GM20000 (cell line): ENCODE results near the gene GTF3C1.

ENCODE experiments used
- DNase-seq: peaks from one replicate; pipeline ENCODE4 v3.0.0; 2012; ENCODE audit warnings: low spot score
- CTCF ChIP-seq: IDR thresholded peaks from 2 replicates; pipeline ENCODE4 v1.5.1; 2012; ENCODE audit warnings: mild to moderate bottlenecking, control low read depth; ENCODE audit errors: extremely low read depth, missing control alignments

The GTF3C1 gene

GRCh38 chr16:27486344-27486743, 63.4 kb downstream of the GTF3C1 start:
- TF ChIP-seq CTCF: no peak
- no peak for DNase-seq

GRCh38 chr16:27485811-27486210, 63.9 kb downstream of the GTF3C1 start:
- TF ChIP-seq CTCF: no peak
- no peak for DNase-seq

GRCh38 chr16:27485126-27485525, 64.6 kb downstream of the GTF3C1 start:
- no peak for DNase-seq
- no peak for TF ChIP-seq CTCF

GRCh38 chr16:27483624-27484023, 66.1 kb downstream of the GTF3C1 start:
- no peak for DNase-seq
- no peak for TF ChIP-seq CTCF

- no peak for TF ChIP-seq CTCF
- no peak for DNase-seq
These were observed 66.7 kb downstream of the GTF3C1 start for GRCh38 chr16:27483088-27483437.

GRCh38 chr16:27482397-27483087, 67.2 kb downstream of the GTF3C1 start:
- no peak for DNase-seq
- no peak for TF ChIP-seq CTCF

- no peak for TF ChIP-seq CTCF
- DNase-seq: no peak
These were observed 68.3 kb downstream of the GTF3C1 start for GRCh38 chr16:27481282-27481934.
